Measurements from ENCODE around the gene KCTD16.

- TF ChIP-seq CTCF (conservative IDR thresholded peaks at IDR 0.05; ENCODE audit: low read length) (no peak), EZH2phosphoT487 (IDR thresholded peaks at IDR 0.05; ENCODE audit: borderline replicate concordance, low read depth, low read length) (no peak)
Measured at GRCh38 chr5:144191531-144191930, 20.9 kb downstream of the KCTD16 start.

All from OCI-LY7 (cell line).